ENCODE results near the gene FILIP1L.

- TF ChIP-seq CTCF (IDR thresholded peaks at IDR 0.05 in 4 of 5, conservative IDR thresholded peaks at IDR 0.05 in 1 of 5) (peak in 3 of 5 experiments; percentile 25 to 46 (median 33)), POLR2A (IDR thresholded peaks at IDR 0.05) (no peak)
These were observed 325.1 kb downstream of the FILIP1L start for GRCh38 chr3:99789011-99789721.
